GM13977 (cell line): ENCODE data around the gene ANO1.
"Not testable (repeated sequence)": the region's sequence is repeated elsewhere in the genome, so short reads cannot be mapped to it uniquely, and the experiment has no call there.

Experiments used
- DNase-seq: peaks from one replicate; pipeline ENCODE4 v3.0.0; 2012; ENCODE audit warnings: low spot score
- in situ Hi-C: fragments of 300-500 bp; cut with MboI; formaldehyde crosslinking; loops from one replicate; pipeline ENCODE4 v1.12.0; 2022; ENCODE audit warnings: low sequenced_read_pairs, low pct_unique_long_range_greater_than_20kb, mixed read lengths, inconsistent platforms; ENCODE audit not compliant: unreplicated experiment
- TF ChIP-seq, protein P1 (sequence below): IDR thresholded peaks from 2 replicates; pipeline ENCODE4 v1.5.1; 2012; ENCODE audit warnings: mild to moderate bottlenecking, control low read depth; ENCODE audit not compliant: insufficient read depth; ENCODE audit errors: extremely low read depth, missing control alignments

Gene ANO1

DNA sequence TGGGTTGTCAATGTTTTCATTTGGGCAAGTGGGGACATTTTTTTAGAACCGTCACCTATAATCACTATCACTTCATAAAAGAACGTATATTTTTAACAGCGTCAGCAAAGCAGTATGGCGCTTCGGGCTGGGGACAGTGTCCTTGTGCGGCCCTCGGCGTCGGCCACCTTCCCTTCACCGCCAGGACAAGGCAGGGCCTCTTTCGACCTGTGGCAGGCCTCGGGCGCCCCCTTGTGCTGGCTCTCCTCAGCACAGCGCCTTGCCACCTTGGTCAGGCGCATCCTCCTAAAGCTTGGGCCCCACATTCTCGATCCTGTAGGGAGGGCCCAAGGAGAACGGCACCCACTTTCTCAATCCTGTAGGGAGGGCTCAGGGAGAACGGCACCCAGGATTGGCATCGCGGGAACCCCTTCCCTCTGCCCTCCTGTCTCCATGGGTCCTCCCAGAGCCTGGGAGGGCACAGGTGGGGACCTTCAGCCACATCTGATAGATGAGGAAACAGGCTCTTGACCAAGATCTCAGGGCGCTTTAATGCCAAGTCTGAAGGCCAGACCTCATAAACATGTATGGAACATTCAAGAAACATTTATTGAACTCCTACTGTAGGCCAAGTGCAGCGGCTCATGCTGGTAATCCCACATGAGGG lies 113.5 kb downstream of the ANO1 start:
- DNase-seq, result peak; percentile 84
- TF ChIP-seq, protein P1, sequence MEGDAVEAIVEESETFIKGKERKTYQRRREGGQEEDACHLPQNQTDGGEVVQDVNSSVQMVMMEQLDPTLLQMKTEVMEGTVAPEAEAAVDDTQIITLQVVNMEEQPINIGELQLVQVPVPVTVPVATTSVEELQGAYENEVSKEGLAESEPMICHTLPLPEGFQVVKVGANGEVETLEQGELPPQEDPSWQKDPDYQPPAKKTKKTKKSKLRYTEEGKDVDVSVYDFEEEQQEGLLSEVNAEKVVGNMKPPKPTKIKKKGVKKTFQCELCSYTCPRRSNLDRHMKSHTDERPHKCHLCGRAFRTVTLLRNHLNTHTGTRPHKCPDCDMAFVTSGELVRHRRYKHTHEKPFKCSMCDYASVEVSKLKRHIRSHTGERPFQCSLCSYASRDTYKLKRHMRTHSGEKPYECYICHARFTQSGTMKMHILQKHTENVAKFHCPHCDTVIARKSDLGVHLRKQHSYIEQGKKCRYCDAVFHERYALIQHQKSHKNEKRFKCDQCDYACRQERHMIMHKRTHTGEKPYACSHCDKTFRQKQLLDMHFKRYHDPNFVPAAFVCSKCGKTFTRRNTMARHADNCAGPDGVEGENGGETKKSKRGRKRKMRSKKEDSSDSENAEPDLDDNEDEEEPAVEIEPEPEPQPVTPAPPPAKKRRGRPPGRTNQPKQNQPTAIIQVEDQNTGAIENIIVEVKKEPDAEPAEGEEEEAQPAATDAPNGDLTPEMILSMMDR, result peak; percentile 96
- in situ Hi-C loops, result loop anchor here (10.0 to 25.0 kb wide), 2 partner anchors 267 to 504 kb away; partner anchors contain the start of gene LTO1

GRCh38 chr11:70192666-70193410 lies 114.7 kb downstream of the ANO1 start:
- in situ Hi-C loops, result loop anchor here (10.0 to 25.0 kb wide), 2 partner anchors 268 to 506 kb away; partner anchors contain the start of gene LTO1
- TF ChIP-seq, protein P1, result no peak
- DNase-seq, result no peak

- in situ Hi-C loops, result loop anchor here (10.0 to 25.0 kb wide), 2 partner anchors 269 to 506 kb away; partner anchors contain the start of gene LTO1
- TF ChIP-seq, protein P1, result no peak
- DNase-seq, result no peak
Observed at GRCh38 chr11:70193411-70194292, 115.5 kb downstream of the ANO1 start.

DNA sequence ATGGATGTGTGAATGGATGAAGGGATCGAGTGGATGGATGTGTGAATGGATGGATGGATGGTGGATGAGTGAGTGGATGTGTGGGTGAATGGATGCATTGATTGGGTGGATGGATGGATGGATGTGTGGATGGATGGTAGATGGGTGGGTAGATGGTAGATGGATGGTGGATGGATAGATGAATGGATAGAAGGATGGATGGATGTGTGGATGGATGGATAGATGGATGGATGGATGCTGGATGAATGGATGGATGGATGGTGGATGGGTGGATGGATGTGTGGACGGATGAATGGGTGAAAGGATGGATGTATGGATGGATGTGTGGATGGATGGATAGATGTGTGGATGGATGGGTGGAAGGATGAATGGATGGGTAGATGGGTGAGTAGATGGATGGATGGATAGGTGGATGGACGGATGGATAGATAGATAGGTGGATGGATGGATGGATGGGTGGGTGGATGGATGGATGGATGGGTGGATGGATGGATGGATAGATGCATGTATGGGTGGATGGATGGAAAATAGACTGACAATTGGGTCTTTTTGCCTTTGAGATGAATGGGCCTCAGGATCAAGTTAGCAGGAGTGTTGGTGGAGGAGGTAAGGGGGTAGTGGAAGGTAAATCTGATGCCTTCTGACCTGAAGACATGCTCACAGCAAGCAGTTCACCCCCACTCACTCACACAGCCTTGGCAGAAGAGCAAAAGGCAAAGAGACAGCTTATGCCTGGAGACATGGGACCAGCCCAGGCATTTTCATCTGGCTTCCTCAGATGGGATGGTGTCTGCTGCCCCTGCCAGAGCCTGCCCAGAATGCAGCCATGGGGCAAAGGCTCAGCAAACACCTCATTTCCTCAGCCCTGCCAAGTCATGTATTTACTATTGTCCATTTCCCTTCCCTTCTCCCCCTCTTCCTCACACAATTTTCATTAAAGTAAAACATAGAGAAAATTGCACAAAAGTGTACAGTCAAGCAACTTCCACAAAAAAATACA lies 117.0 kb downstream of the ANO1 start:
- TF ChIP-seq, protein P1, result no peak

DNA sequence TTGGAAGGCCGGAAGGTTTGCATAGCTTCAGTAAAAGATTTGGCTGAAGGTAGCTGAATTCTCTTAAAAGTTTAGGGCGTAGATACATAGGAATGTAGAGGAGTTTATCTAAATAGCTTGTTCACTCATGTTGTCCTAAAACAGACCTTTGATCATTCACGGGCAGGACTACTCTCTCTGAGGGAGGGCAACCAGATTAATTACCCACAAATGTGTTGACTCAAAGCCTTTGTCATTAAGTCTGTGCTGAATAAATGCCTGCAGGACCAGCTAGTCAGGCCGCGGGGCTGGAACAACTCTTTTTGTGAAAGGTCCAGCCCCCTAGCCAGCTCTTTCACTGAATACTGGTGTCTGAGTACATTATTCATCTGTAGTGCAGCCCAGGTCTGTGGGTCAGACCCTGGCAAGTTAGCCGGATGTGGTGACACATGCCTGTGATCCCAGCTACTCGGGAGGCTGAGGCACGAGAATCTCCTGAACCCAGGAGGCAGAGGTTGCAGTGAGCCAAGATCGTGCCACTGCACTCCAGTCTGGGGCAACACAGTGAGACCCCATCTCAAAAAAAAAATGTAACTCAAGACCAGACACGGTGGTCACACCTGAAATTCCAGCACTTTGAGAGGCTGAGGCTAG lies 122.2 kb downstream of the ANO1 start:
- no peak for DNase-seq
- in situ Hi-C loops, result no loop called here
- TF ChIP-seq, protein P1, result no peak

More for the DNA sequence above, 117.0 kb downstream of the ANO1 start:
- DNase-seq, result no peak
- in situ Hi-C loops, result loop anchor here (10.0 to 25.0 kb wide), 2 partner anchors 270 to 508 kb away; partner anchors contain the start of gene LTO1

DNA sequence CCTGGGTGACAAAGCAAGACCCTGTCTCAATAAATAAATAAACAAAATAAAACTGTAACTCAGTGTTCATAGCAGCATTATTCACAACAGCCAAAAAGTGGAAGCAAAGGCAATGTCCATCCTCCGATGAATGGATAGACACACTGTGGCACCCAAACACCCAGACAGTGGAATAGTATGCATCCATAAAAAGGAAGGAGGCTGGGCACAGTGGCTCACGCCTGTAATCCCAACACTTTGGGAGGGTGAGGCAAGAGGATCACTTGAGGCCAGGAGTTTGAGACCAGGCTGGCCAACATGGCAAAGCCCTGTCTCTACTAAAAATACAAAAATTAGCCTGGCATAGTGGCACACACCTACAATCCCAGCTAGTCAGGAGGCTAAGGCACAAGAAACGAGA lies 122.9 kb downstream of the ANO1 start:
- in situ Hi-C loops, DNase-seq: not testable (repeated sequence)
